Measurements from ENCODE around the gene LILRA1.
"Not testable (repeated sequence)": the region's sequence is repeated elsewhere in the genome, so short reads cannot be mapped to it uniquely, and the experiment has no call there.

Gene LILRA1

GRCh38 chr19:54593445-54593844 is at the start of gene LILRA1:
Gene LILRA1 (plus strand): TSS chr19:54593632. CDS start chr19:54594245, 613 bp downstream.
- DNase-seq: peak; percentile 94

GRCh38 chr19:54548806-54549205 is 44.6 kb upstream of the LILRA1 start:
- DNase-seq: no peak

- DNase-seq: no peak
These were observed 44.2 kb upstream of the LILRA1 start for GRCh38 chr19:54549224-54549623.

- no peak for DNase-seq
These were observed 42.1 kb upstream of the LILRA1 start for GRCh38 chr19:54551293-54551692.

GRCh38 chr19:54551950-54552912 is 41.2 kb upstream of the LILRA1 start:
- DNase-seq: peak; percentile 29

GRCh38 chr19:54552913-54553310 is 40.5 kb upstream of the LILRA1 start:
- no peak for DNase-seq

GRCh38 chr19:54554006-54554405 is 39.4 kb upstream of the LILRA1 start:
- DNase-seq: no peak

- DNase-seq: no peak
These were observed 38.5 kb upstream of the LILRA1 start for GRCh38 chr19:54554896-54555295.

- no peak for DNase-seq
These were observed 37.2 kb upstream of the LILRA1 start for GRCh38 chr19:54556194-54556593.

GRCh38 chr19:54558339-54558738 is 35.1 kb upstream of the LILRA1 start:
- DNase-seq: peak; percentile 68

GRCh38 chr19:54560881-54561385 is 32.5 kb upstream of the LILRA1 start:
- no peak for DNase-seq

GRCh38 chr19:54561840-54562239 is 31.6 kb upstream of the LILRA1 start:
- no peak for DNase-seq

GRCh38 chr19:54563206-54563605 is 30.2 kb upstream of the LILRA1 start:
- not testable (repeated sequence) for DNase-seq

GRCh38 chr19:54570316-54570715 is 23.1 kb upstream of the LILRA1 start:
- no peak for DNase-seq

GRCh38 chr19:54571715-54572615 is 21.5 kb upstream of the LILRA1 start:
- peak; percentile 83 for DNase-seq

- DNase-seq: peak; percentile 96
These were observed 20.6 kb upstream of the LILRA1 start for GRCh38 chr19:54572696-54573311.

- peak; percentile 77 for DNase-seq
These were observed 20.0 kb upstream of the LILRA1 start, which contains the start of gene LILRA2 for GRCh38 chr19:54573330-54573872. Gene LILRA2 (plus strand): TSS chr19:54573790. CDS start chr19:54573879, 89 bp downstream.

- DNase-seq: no peak
These were observed 19.4 kb upstream of the LILRA1 start for GRCh38 chr19:54574051-54574450.

GRCh38 chr19:54574527-54575056 is 18.8 kb upstream of the LILRA1 start:
- no peak for DNase-seq

- not testable (repeated sequence) for DNase-seq
These were observed 18.2 kb upstream of the LILRA1 start for GRCh38 chr19:54575205-54575604.

GRCh38 chr19:54576411-54576976 is 16.9 kb upstream of the LILRA1 start:
- DNase-seq: no peak

GRCh38 chr19:54577334-54577733 is 16.1 kb upstream of the LILRA1 start:
- DNase-seq: no peak
